HL-60 (cell line): ENCODE measurements around the gene DHCR24.

Experiments
- DNase-seq, 2 experiments: peaks; one replicate each; pipeline ENCODE4 v3.0.0-alpha.2; 2010 to 2020; ENCODE audit warnings: low read depth in 1 of 2, low spot score in 1 of 2
- H3K27ac ChIP-seq: fragments of 250-450 bp; sonication (Bioruptor Pico); replicated peaks from 2 replicates; pipeline ENCODE4 v1.5.1; 2020; ENCODE audit warnings: mild to moderate bottlenecking, moderate library complexity
- H3K27me3 ChIP-seq: fragments of 250-450 bp; sonication (Bioruptor Pico); 2 replicates; pipeline ENCODE4 v1.5.1; 2021; ENCODE audit warnings: mild to moderate bottlenecking, moderate library complexity; ENCODE audit not compliant: insufficient read depth, poor library complexity, severe bottlenecking
- H3K4me3 ChIP-seq: replicated peaks from 2 replicates; pipeline ENCODE4 v1.5.1; 2011; ENCODE audit warnings: mild to moderate bottlenecking, control low read depth, low read length; ENCODE audit not compliant: insufficient read depth
- GABPA ChIP-seq: IDR thresholded peaks from 2 replicates; pipeline ENCODE4 v1.6.1; 2012; ENCODE audit warnings: low read depth
- POLR2AphosphoS5 ChIP-seq: IDR thresholded peaks from 2 replicates; pipeline ENCODE4 v1.6.1; 2012; ENCODE audit warnings: low read depth
- SPI1 ChIP-seq: IDR thresholded peaks from 2 replicates; pipeline ENCODE4 v1.6.1; 2012; ENCODE audit warnings: low read depth, mild to moderate bottlenecking, borderline replicate concordance
- TF ChIP-seq, protein P1 (sequence below): IDR thresholded peaks from one replicate; pipeline ENCODE4 v1.5.1; 2011; ENCODE audit warnings: low read length, control low read depth, inconsistent platforms; ENCODE audit not compliant: insufficient read depth
- TF ChIP-seq, protein P2 (sequence below): IDR thresholded peaks from 2 replicates; pipeline ENCODE4 v1.6.1; 2012; ENCODE audit warnings: low read depth; ENCODE audit not compliant: insufficient replicate concordance

The DHCR24 gene

DNA sequence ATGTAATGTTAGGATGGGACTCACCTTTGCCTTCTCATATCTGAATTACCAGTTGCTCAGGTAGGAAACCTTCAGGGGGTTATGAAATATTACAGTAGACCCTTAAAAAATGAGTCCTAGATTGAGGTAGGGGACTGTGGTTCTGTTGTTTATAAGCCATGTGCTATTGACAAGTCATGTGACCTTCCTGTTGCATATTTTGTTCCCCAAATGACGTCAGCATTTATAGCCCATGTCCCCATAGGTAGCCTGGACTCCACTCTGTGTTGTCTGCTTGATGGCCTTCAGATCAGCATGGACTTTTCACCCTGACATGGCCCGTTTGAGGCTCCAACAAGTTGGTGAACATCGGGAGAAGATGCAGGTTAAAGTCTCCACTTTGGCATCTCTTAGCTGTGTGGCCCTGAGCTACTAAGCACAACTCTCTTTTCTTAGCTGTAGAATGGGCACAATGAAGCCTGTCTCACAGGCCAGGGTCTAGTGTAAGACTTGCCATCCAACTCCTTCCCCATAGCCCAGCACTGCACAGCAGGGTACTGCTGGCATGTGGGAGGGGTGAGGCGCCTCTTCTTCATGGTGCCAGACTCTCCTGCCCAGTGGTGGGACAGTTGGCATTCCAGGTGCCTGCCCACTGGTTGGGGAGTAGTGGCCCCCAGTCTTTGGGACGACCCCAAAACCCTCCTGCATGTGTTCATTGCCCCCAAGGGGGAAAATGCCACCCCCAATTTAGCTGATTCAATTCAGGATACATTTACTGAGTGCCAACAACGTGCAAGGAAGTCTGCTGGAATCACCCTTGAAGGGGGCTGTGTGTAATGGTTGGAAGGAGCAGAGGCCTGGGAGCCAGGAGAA is 49.8 kb downstream of the DHCR24 start:
- Histone ChIP-seq H3K4me3 (no peak overlapping the region), H3K27ac (no peak overlapping the region), H3K27me3 (peaks cover 2% of the 10 kb centered on the region)
- DNase-seq: no peak
- TF ChIP-seq GABPA: no peak
- TF ChIP-seq SPI1: no peak
- no peak for TF ChIP-seq POLR2AphosphoS5
- TF ChIP-seq, protein P1, sequence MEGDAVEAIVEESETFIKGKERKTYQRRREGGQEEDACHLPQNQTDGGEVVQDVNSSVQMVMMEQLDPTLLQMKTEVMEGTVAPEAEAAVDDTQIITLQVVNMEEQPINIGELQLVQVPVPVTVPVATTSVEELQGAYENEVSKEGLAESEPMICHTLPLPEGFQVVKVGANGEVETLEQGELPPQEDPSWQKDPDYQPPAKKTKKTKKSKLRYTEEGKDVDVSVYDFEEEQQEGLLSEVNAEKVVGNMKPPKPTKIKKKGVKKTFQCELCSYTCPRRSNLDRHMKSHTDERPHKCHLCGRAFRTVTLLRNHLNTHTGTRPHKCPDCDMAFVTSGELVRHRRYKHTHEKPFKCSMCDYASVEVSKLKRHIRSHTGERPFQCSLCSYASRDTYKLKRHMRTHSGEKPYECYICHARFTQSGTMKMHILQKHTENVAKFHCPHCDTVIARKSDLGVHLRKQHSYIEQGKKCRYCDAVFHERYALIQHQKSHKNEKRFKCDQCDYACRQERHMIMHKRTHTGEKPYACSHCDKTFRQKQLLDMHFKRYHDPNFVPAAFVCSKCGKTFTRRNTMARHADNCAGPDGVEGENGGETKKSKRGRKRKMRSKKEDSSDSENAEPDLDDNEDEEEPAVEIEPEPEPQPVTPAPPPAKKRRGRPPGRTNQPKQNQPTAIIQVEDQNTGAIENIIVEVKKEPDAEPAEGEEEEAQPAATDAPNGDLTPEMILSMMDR: no peak
- TF ChIP-seq, protein P2, sequence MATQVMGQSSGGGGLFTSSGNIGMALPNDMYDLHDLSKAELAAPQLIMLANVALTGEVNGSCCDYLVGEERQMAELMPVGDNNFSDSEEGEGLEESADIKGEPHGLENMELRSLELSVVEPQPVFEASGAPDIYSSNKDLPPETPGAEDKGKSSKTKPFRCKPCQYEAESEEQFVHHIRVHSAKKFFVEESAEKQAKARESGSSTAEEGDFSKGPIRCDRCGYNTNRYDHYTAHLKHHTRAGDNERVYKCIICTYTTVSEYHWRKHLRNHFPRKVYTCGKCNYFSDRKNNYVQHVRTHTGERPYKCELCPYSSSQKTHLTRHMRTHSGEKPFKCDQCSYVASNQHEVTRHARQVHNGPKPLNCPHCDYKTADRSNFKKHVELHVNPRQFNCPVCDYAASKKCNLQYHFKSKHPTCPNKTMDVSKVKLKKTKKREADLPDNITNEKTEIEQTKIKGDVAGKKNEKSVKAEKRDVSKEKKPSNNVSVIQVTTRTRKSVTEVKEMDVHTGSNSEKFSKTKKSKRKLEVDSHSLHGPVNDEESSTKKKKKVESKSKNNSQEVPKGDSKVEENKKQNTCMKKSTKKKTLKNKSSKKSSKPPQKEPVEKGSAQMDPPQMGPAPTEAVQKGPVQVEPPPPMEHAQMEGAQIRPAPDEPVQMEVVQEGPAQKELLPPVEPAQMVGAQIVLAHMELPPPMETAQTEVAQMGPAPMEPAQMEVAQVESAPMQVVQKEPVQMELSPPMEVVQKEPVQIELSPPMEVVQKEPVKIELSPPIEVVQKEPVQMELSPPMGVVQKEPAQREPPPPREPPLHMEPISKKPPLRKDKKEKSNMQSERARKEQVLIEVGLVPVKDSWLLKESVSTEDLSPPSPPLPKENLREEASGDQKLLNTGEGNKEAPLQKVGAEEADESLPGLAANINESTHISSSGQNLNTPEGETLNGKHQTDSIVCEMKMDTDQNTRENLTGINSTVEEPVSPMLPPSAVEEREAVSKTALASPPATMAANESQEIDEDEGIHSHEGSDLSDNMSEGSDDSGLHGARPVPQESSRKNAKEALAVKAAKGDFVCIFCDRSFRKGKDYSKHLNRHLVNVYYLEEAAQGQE: no peak

DNA sequence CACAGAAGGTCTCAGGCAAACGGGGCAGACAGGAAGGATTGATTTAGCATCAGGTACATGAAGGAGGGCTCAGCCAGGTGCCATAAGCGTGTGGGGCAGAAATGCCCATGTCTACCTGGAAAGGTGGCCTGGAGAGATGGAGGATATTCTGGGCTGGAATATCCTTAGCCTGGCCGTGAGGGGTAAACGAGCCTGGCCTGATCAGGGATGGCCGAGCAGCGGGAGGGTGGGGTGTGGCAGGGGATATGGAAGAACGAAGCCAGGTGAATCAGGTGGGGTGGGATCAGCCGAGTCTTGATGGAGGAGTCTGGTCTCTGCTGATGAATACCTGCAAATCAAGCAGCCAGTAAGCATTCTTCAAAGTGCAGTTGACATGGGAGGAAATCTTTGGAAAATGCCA is 50.4 kb downstream of the DHCR24 start:
- no peak for DNase-seq

DNA sequence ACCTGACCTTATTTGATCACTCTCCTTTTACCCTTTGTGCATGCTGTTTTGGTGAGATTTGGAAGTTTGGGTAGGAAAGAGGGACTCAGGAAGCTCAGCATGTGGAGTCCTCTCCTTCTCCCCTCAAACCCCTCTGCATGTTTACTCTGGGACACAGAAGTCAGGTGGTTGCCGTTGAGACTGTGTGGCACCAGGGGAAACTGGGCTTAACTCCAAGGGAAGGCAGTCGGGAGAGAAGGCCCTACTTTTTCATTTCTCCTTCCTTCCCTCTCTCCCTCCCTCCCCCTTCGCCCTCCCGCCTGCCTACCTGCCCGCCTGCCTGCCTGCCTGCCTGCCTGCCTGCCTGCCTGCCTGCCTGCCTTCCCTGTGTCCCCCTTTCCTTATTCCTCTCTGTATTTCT is 51.0 kb downstream of the DHCR24 start:
- Histone ChIP-seq H3K27me3 (peaks cover 2% of the 10 kb centered on the region), H3K4me3 (no peak overlapping the region), H3K27ac (no peak overlapping the region)
- TF ChIP-seq, protein P1: no peak
- TF ChIP-seq POLR2AphosphoS5 (no peak), GABPA (no peak), SPI1 (no peak)
- TF ChIP-seq, protein P2: no peak
- no peak for DNase-seq

More for the DNA sequence above, 50.4 kb downstream of the DHCR24 start:
- TF ChIP-seq POLR2AphosphoS5: no peak
- TF ChIP-seq, protein P1: no peak
- Histone ChIP-seq H3K27me3 (peaks cover 2% of the 10 kb centered on the region), H3K27ac (no peak overlapping the region), H3K4me3 (no peak overlapping the region)
